HG03159 (cell line): ENCODE results near the gene ATG13.

ENCODE experiments used
- ATAC-seq: cut with Tn5 transposase; IDR thresholded peaks from one replicate; pipeline ENCODE4 v1.9.1; 2021; ENCODE audit warnings: mild to moderate bottlenecking, moderate library complexity; ENCODE audit not compliant: unreplicated experiment

The ATG13 gene

GRCh38 chr11:46722566-46723358 lies 105.4 kb downstream of the ATG13 start:
- ATAC-seq, result no peak

- ATAC-seq, result no peak
Observed at GRCh38 chr11:46723359-46723680, 106.0 kb downstream of the ATG13 start.

GRCh38 chr11:46724088-46724487 lies 106.7 kb downstream of the ATG13 start:
- ATAC-seq, result no peak
